ENCODE measurements around the gene FOSL2. TPM values are rescaled to one million over a fixed set of nuclear protein-coding genes. Genes with fewer than 3 reads are reported as not detected.

Gene FOSL2
- total RNA-seq, 3 donors from 2014 or later, result 71.5 to 98.6 (median 90.4) TPM

GRCh38 chr2:28351621-28352020, 41.0 kb upstream of the FOSL2 start:
- H3K4me3 Mint-ChIP-seq, result no peak overlapping the region
- H3K4me1 Mint-ChIP-seq (ENCODE audit: low read depth), result peaks cover 30% of the 10 kb centered on the region
- no peak for ATAC-seq
- H3K36me3 Mint-ChIP-seq (ENCODE audit: insufficient read depth), result no peaks in the 10 kb centered on the region
- no peaks in the 10 kb centered on the region for H3K27me3 Mint-ChIP-seq (ENCODE audit: low read depth)
- no peaks in the 10 kb centered on the region for H3K9me3 Mint-ChIP-seq
- DNase-seq, result no peak

- no peak for ATAC-seq
- no peaks in the 10 kb centered on the region for H3K9me3 Mint-ChIP-seq
- no peaks in the 10 kb centered on the region for H3K27me3 Mint-ChIP-seq (ENCODE audit: low read depth)
- peaks cover 26% of the 10 kb centered on the region for H3K4me1 Mint-ChIP-seq (ENCODE audit: low read depth)
- no peak overlapping the region for H3K4me3 Mint-ChIP-seq
- DNase-seq, result no peak
- H3K36me3 Mint-ChIP-seq (ENCODE audit: insufficient read depth), result no peaks in the 10 kb centered on the region
These were observed 40.6 kb upstream of the FOSL2 start for GRCh38 chr2:28352104-28352503.

GRCh38 chr2:28352610-28353195, 40.0 kb upstream of the FOSL2 start:
- H3K36me3 Mint-ChIP-seq (ENCODE audit: insufficient read depth), result no peaks in the 10 kb centered on the region
- DNase-seq (no peak), ATAC-seq (no peak)
- peaks cover 20% of the 10 kb centered on the region for H3K4me1 Mint-ChIP-seq (ENCODE audit: low read depth)
- H3K27me3 Mint-ChIP-seq (ENCODE audit: low read depth), result no peaks in the 10 kb centered on the region
- H3K9me3 Mint-ChIP-seq, result no peaks in the 10 kb centered on the region
- H3K4me3 Mint-ChIP-seq, result no peak overlapping the region

GRCh38 chr2:28354920-28355520, 37.6 kb upstream of the FOSL2 start:
- no peak overlapping the region for H3K4me3 Mint-ChIP-seq
- H3K27me3 Mint-ChIP-seq (ENCODE audit: low read depth), result no peaks in the 10 kb centered on the region
- no peaks in the 10 kb centered on the region for H3K36me3 Mint-ChIP-seq (ENCODE audit: insufficient read depth)
- H3K9me3 Mint-ChIP-seq, result no peaks in the 10 kb centered on the region
- ATAC-seq (no peak), DNase-seq (no peak)
- H3K4me1 Mint-ChIP-seq (ENCODE audit: low read depth), result peaks cover 24% of the 10 kb centered on the region

GRCh38 chr2:28355521-28356094, 37.0 kb upstream of the FOSL2 start:
- H3K9me3 Mint-ChIP-seq, result no peaks in the 10 kb centered on the region
- H3K36me3 Mint-ChIP-seq (ENCODE audit: insufficient read depth), result no peaks in the 10 kb centered on the region
- H3K4me3 Mint-ChIP-seq, result no peak overlapping the region
- ATAC-seq, result no peak
- no peak for DNase-seq
- H3K27me3 Mint-ChIP-seq (ENCODE audit: low read depth), result no peaks in the 10 kb centered on the region
- H3K4me1 Mint-ChIP-seq (ENCODE audit: low read depth), result peaks cover 30% of the 10 kb centered on the region

GRCh38 chr2:28356095-28356911, 36.4 kb upstream of the FOSL2 start:
- peaks cover 37% of the 10 kb centered on the region for H3K4me1 Mint-ChIP-seq (ENCODE audit: low read depth)
- no peaks in the 10 kb centered on the region for H3K36me3 Mint-ChIP-seq (ENCODE audit: insufficient read depth)
- DNase-seq (no peak), ATAC-seq (peak; percentile 10 to 16)
- H3K9me3 Mint-ChIP-seq, result no peaks in the 10 kb centered on the region
- H3K4me3 Mint-ChIP-seq, result no peak overlapping the region
- H3K27me3 Mint-ChIP-seq (ENCODE audit: low read depth), result no peaks in the 10 kb centered on the region

- Mint-ChIP-seq H3K36me3 (ENCODE audit: insufficient read depth) (no peaks in the 10 kb centered on the region), H3K4me3 (no peak overlapping the region), H3K9me3 (no peaks in the 10 kb centered on the region), H3K27me3 (ENCODE audit: low read depth) (no peaks in the 10 kb centered on the region), H3K4me1 (ENCODE audit: low read depth) (peaks cover 41% of the 10 kb centered on the region)
- DNase-seq (no peak), ATAC-seq (no peak)
These were observed 35.6 kb upstream of the FOSL2 start for GRCh38 chr2:28357055-28357454.

- Mint-ChIP-seq H3K4me1 (ENCODE audit: low read depth) (peaks cover 46% of the 10 kb centered on the region), H3K9me3 (no peaks in the 10 kb centered on the region), H3K36me3 (ENCODE audit: insufficient read depth) (no peaks in the 10 kb centered on the region), H3K4me3 (no peak overlapping the region), H3K27me3 (ENCODE audit: low read depth) (no peaks in the 10 kb centered on the region)
- no peak for ATAC-seq
- no peak for DNase-seq
These were observed 34.5 kb upstream of the FOSL2 start for GRCh38 chr2:28357948-28358667.

- H3K4me1 Mint-ChIP-seq (ENCODE audit: low read depth), result peaks cover 48% of the 10 kb centered on the region
- no peaks in the 10 kb centered on the region for H3K9me3 Mint-ChIP-seq
- no peaks in the 10 kb centered on the region for H3K36me3 Mint-ChIP-seq (ENCODE audit: insufficient read depth)
- DNase-seq (no peak), ATAC-seq (peak in 1 of 2 donors; percentile 3)
- no peaks in the 10 kb centered on the region for H3K27me3 Mint-ChIP-seq (ENCODE audit: low read depth)
- H3K4me3 Mint-ChIP-seq, result peak overlapping the region; percentile 60
These were observed 33.9 kb upstream of the FOSL2 start for GRCh38 chr2:28358668-28359201.

- Mint-ChIP-seq H3K27me3 (ENCODE audit: low read depth) (no peaks in the 10 kb centered on the region), H3K9me3 (no peaks in the 10 kb centered on the region), H3K36me3 (ENCODE audit: insufficient read depth) (no peaks in the 10 kb centered on the region), H3K4me3 (peak overlapping the region; percentile 60), H3K4me1 (ENCODE audit: low read depth) (peaks cover 53% of the 10 kb centered on the region)
- DNase-seq, result peak; percentile 71
- ATAC-seq, result peak; percentile 82 to 85
These were observed 33.2 kb upstream of the FOSL2 start for GRCh38 chr2:28359222-28360057.

GRCh38 chr2:28360058-28360717, 32.5 kb upstream of the FOSL2 start:
- no peak for ATAC-seq
- H3K9me3 Mint-ChIP-seq, result no peaks in the 10 kb centered on the region
- H3K4me1 Mint-ChIP-seq (ENCODE audit: low read depth), result peaks cover 61% of the 10 kb centered on the region
- DNase-seq, result no peak
- H3K36me3 Mint-ChIP-seq (ENCODE audit: insufficient read depth), result no peaks in the 10 kb centered on the region
- H3K27me3 Mint-ChIP-seq (ENCODE audit: low read depth), result no peaks in the 10 kb centered on the region
- H3K4me3 Mint-ChIP-seq, result no peak overlapping the region

GRCh38 chr2:28360718-28361293, 31.9 kb upstream of the FOSL2 start:
- ATAC-seq (no peak), DNase-seq (no peak)
- Mint-ChIP-seq H3K36me3 (ENCODE audit: insufficient read depth) (no peaks in the 10 kb centered on the region), H3K9me3 (no peaks in the 10 kb centered on the region), H3K4me1 (ENCODE audit: low read depth) (peaks cover 66% of the 10 kb centered on the region), H3K4me3 (no peak overlapping the region), H3K27me3 (ENCODE audit: low read depth) (no peaks in the 10 kb centered on the region)
